Brain microvascular endothelial cell (primary cell): ENCODE data around the gene DPF3.

ENCODE experiments used
- DNase-seq: peaks from one replicate; pipeline ENCODE4 v3.0.0-alpha.2; 2020
- H3K27ac ChIP-seq: fragments of 250-450 bp; sonication (Bioruptor Pico); 2 replicates; pipeline ENCODE4 v1.5.1; 2020; ENCODE audit warnings: mild to moderate bottlenecking, moderate library complexity
- H3K27me3 ChIP-seq: fragments of 250-450 bp; sonication (Bioruptor Pico); replicated peaks from 2 replicates; pipeline ENCODE4 v1.5.1; 2020; ENCODE audit warnings: mild to moderate bottlenecking
- H3K36me3 ChIP-seq: fragments of 250-450 bp; sonication (Bioruptor Pico); replicated peaks from 2 replicates; pipeline ENCODE4 v1.5.1; 2020; ENCODE audit warnings: mild to moderate bottlenecking
- H3K4me3 ChIP-seq: 2 replicates; pipeline ENCODE4 v1.5.1; 2011; ENCODE audit warnings: low read depth, mild to moderate bottlenecking, control low read depth, low read length, moderate library complexity
- CTCF ChIP-seq: IDR thresholded peaks from 2 replicates; pipeline ENCODE4 v1.5.1; 2011; ENCODE audit warnings: low read depth, mild to moderate bottlenecking, moderate library complexity, low read length, control low read depth, inconsistent platforms; ENCODE audit errors: missing control alignments
- in situ Hi-C: cut with HindIII; loops from 2 replicates; pipeline ENCODE4 v1.10.0; 2017; ENCODE audit warnings: low sequenced_read_pairs, low pct_ligation_motif_present

Gene DPF3

GRCh38 chr14:72851635-72852034 lies 42.3 kb downstream of the DPF3 start:
- H3K36me3 ChIP-seq = no peaks in the 10 kb centered on the region
- no peak overlapping the region for H3K27ac ChIP-seq
- H3K4me3 ChIP-seq = no peak overlapping the region
- no peak for TF ChIP-seq CTCF
- H3K27me3 ChIP-seq = no peaks in the 10 kb centered on the region
- no peak for DNase-seq
- in situ Hi-C loops = no loop called here

DNA sequence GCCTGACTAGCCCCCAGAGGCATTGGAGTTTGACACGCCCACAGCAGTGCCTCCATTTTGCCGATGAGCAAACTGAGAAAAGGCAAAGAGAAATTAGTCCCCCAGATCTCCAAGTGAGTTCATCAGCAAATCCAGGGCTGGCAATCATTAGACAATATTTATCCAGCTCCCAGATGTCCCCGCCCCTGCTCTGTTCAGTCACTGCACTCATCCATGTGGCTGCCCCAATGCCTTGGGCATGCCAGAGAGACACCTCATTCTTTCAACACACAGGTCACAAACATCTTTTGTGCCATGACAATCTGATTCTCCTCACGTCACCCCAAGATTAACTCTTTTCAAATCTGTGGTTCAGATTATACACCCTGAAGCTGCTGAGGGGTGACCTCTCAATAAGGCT lies 43.5 kb downstream of the DPF3 start:
- DNase-seq = no peak
- in situ Hi-C loops = no loop called here
- Histone ChIP-seq H3K4me3 (no peak overlapping the region), H3K27me3 (no peaks in the 10 kb centered on the region), H3K27ac (no peak overlapping the region), H3K36me3 (no peaks in the 10 kb centered on the region)
- TF ChIP-seq CTCF = no peak

GRCh38 chr14:72849222-72849621 lies 44.7 kb downstream of the DPF3 start:
- Histone ChIP-seq H3K36me3 (no peaks in the 10 kb centered on the region), H3K4me3 (no peak overlapping the region), H3K27me3 (no peaks in the 10 kb centered on the region), H3K27ac (no peak overlapping the region)
- DNase-seq = no peak
- in situ Hi-C loops = no loop called here
- TF ChIP-seq CTCF = no peak

DNA sequence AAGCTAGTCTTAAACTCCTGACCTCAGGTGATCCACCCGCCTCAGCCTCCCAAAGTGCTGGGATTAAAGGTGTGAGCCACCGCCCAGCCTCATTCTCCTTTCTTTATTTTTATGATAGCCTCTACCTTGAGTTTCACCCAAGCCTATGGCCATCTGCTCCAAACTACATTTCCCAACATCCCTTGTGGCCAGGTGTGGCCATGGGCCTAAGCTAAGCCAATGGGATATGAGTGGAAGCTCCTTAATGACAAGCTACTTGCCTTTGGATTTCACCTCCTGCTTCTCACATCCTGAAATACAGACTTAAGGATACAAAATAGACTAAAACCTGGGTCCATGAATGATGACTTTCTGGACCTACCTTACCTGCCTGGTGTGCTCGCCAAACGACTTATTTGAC lies 46.2 kb downstream of the DPF3 start:
- Histone ChIP-seq H3K27me3 (no peaks in the 10 kb centered on the region), H3K4me3 (no peak overlapping the region), H3K27ac (no peak overlapping the region), H3K36me3 (no peaks in the 10 kb centered on the region)
- DNase-seq = no peak
- in situ Hi-C loops = no loop called here
- TF ChIP-seq CTCF = no peak

GRCh38 chr14:72845683-72846082 lies 48.2 kb downstream of the DPF3 start:
- Histone ChIP-seq H3K27me3 (no peaks in the 10 kb centered on the region), H3K27ac (no peak overlapping the region), H3K36me3 (no peaks in the 10 kb centered on the region), H3K4me3 (no peak overlapping the region)
- in situ Hi-C loops = no loop called here
- TF ChIP-seq CTCF = no peak
- DNase-seq = no peak

DNA sequence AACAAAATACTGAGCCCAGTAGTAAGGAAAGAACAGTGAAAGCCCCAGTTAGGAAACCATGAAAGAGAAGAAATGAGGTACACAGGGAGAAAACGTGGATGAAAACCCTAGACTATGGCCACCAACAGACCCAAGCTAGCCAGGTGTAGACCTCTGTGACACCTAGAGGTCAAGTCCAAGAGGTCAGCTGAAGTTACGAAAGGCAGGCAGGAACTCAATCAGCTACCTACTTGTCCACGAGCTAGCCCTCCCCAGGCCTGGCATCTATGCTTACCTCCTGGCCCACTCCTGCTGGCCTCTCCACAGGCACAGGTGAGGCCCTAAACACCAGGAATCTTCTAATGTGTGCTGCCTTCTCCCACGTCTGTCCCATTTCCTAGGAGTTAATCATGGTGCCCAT lies 48.7 kb downstream of the DPF3 start:
- Histone ChIP-seq H3K4me3 (no peak overlapping the region), H3K27me3 (no peaks in the 10 kb centered on the region), H3K36me3 (no peaks in the 10 kb centered on the region), H3K27ac (no peak overlapping the region)
- in situ Hi-C loops = no loop called here
- TF ChIP-seq CTCF = no peak
- no peak for DNase-seq
